Measurements from ENCODE around the gene ZNF462. TPM values are rescaled to one million over a fixed set of nuclear protein-coding genes. Genes with fewer than 3 reads are reported as not detected.

The ZNF462 gene
- total RNA-seq, 1 donor from 2014 or later, result 0.71 TPM

- intact Hi-C loops (cut with micrococcal nuclease), result no loop called here
Observed at GRCh38 chr9:106922026-106922425, 59.1 kb downstream of the ZNF462 start.

DNA sequence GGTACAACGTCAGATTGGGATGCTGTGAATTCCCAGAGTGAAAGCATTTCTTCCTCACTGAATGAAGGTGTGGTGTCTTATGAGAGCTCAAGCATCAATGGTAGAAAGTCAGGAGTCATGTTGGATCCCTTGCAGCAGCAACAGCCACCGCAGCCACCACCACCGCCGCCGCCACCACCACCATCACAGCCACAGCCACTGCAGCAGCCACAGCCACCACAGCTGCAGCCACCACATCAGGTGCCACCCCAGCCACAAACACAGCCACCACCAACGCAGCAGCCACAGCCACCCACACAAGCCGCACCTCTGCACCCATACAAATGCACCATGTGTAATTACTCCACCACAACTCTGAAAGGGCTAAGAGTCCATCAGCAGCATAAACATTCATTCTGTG lies 62.4 kb downstream of the ZNF462 start:
- intact Hi-C loops (cut with micrococcal nuclease), result no loop called here

DNA sequence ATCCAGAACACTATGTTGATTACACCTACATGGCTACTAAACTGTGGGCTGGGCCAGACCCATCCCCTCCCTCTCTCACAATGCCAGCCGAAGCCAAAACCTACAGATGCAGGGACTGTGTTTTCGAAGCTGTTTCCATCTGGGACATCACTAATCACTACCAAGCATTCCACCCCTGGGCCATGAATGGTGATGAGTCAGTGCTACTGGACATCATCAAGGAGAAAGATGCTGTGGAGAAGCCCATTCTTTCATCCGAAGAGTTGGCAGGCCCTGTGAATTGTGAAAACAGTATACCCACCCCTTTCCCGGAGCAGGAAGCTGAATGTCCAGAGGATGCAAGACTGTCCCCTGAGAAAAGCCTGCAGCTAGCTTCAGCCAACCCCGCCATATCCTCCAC lies 65.0 kb downstream of the ZNF462 start:
- intact Hi-C loops (cut with micrococcal nuclease), result no loop called here

DNA sequence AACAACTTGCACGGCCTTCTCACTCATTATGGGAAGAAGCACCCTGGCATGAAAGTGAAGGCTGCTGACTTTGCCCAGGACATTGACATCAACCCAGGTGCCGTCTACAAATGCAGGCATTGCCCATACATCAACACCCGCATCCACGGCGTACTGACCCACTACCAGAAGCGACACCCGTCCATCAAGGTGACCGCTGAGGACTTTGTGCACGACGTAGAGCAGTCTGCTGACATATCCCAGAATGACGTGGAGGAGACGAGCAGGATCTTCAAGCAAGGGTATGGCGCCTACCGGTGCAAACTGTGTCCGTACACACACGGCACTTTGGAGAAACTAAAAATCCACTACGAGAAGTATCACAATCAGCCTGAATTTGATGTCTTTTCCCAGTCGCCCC lies 65.4 kb downstream of the ZNF462 start:
- intact Hi-C loops (cut with micrococcal nuclease), result no loop called here

GRCh38 chr9:106929471-106930177 lies 66.7 kb downstream of the ZNF462 start:
- intact Hi-C loops (cut with micrococcal nuclease), result no loop called here

- intact Hi-C loops (cut with micrococcal nuclease), result no loop called here
Observed at GRCh38 chr9:106930477-106930876, 67.5 kb downstream of the ZNF462 start.

DNA sequence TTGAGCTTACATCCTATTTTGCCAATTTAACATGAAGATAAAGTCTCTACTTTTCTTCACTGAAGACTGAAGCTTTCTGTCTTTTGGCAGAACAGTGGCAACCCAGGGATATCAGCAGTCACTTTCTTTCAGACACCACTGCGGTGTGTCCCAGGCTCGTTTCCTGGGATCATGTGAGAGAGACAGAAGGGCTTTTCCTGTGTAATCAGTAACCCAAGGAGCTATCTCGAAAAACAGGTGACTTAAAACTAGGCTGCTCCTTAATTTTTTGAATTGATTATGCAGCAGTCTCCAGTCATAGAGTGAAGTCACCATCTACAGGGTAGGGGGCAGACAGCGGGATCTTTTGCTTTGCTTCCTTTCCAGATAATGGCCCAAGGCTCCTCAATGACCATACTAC lies 68.5 kb downstream of the ZNF462 start:
- intact Hi-C loops (cut with micrococcal nuclease), result no loop called here

DNA sequence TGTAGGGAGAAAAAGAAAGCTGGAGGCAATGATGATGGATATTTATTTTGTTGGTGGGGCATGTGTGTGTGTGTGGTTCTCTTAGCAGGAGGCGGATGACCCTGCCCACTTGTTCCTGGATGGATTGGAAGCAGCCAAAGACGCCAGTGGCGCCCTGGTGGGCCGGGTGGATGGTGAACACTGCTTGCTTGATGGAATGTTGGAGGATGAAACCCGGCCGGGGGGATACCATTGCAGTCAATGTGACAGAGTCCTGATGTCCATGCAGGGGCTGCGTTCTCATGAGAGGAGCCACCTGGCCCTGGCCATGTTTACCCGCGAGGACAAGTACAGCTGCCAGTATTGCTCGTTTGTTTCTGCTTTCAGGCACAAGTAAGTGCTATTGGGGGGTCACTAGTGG lies 69.2 kb downstream of the ZNF462 start:
- intact Hi-C loops (cut with micrococcal nuclease), result no loop called here

- intact Hi-C loops (cut with micrococcal nuclease), result no loop called here
Observed at GRCh38 chr9:106932675-106933074, 69.7 kb downstream of the ZNF462 start.

DNA sequence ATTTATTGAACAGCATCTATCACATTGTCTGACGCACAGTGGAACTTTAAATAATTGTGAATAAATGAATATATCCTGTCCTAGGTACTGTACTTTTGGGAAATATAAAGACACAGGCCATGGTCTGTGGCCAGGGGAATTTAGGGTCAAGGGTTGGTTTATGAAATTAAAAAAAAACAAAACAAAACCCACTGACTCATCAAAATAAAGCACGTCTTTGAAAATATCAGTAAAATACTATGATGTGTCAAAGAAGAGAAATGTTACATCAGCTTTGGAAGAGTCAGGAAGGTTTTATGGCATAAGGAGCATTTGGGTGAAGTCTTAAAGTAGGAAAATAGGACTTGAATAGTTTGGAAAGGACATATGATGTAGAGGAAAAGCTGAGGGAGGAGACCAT lies 70.5 kb downstream of the ZNF462 start:
- intact Hi-C loops (cut with micrococcal nuclease), result no loop called here

- intact Hi-C loops (cut with micrococcal nuclease), result no loop called here
Observed at GRCh38 chr9:106934442-106935238, 71.7 kb downstream of the ZNF462 start.

DNA sequence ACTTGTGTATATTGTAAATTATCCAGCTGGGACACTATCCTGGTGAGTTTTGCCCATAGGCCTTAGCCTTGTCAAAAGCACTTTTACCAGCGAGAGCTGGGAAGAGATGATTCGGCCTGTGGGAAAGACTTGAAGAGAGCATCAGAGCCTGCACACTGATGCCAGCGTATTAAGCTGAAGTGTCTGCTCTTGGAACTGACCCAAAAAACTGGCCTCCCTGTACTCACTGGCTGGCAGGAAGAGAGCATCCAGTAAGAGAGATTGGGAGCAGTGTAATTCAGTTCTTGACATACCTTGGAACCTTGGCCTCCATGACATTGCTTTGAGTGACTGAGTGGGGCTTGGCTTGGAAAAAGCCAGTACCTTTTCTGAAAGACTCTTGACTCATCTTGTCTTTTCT lies 73.7 kb downstream of the ZNF462 start:
- intact Hi-C loops (cut with micrococcal nuclease), result no loop called here

DNA sequence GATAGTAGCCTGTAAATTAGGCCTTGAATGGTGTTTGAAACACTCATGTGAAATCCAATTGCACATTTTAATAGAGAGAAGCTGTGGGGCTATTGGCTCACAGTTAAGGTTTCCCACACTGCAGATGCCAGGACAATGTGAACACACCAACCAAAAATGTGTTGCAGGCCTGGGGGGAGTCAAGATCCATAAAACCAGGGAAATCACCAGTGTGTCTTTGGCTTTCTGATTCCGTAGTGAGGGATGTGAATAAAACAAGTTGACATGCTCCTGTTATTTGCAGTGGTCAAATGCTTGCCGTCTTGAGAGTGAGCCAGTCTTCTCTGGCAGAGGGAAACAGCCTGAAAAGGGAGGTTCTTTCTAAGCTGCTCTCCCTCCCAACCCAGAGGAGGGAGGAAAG lies 79.0 kb downstream of the ZNF462 start:
- intact Hi-C loops (cut with micrococcal nuclease), result no loop called here

DNA sequence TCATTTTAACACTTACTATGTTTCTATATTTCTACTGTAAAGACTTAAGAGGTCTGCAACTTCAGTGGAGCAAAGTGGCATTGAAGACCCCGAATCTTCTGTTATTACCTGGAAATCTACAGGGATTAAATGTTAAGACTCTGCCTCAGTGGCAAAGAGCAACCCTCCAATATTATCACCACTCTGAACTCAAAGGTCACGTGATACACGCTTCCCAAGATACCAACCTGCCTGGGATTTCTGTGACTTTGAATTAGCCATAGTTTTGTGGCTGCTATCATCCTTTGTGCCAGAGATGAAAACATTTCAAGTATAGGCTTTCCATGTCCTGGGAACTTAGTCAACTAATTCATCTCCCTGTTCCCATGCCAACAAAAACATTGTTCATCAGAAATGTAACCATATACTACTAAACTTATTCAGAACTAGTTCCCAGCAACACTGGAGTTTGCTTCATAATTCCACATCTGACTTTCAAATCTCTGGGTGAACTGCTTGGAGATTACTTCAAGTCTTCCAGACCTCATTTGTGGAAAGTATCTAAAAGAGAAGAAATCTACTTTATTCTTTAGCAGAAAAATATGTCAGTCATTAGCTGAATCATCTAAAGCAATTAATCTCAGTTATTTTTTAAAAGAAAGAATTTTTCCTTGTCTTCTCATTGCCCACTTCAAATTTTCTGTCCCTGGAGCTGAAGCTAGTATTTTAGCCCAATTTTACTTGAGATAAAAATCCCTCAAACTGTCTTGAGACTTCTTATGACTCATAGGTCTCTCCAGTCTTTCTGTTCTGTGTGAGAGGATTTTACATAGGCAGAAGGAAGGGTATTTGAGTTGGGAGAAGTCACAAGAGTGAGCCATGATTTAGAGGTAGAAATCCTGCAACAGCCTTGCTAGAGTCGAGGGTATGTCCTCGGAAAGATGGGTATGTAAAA lies 83.0 kb downstream of the ZNF462 start:
- intact Hi-C loops (cut with micrococcal nuclease), result no loop called here

DNA sequence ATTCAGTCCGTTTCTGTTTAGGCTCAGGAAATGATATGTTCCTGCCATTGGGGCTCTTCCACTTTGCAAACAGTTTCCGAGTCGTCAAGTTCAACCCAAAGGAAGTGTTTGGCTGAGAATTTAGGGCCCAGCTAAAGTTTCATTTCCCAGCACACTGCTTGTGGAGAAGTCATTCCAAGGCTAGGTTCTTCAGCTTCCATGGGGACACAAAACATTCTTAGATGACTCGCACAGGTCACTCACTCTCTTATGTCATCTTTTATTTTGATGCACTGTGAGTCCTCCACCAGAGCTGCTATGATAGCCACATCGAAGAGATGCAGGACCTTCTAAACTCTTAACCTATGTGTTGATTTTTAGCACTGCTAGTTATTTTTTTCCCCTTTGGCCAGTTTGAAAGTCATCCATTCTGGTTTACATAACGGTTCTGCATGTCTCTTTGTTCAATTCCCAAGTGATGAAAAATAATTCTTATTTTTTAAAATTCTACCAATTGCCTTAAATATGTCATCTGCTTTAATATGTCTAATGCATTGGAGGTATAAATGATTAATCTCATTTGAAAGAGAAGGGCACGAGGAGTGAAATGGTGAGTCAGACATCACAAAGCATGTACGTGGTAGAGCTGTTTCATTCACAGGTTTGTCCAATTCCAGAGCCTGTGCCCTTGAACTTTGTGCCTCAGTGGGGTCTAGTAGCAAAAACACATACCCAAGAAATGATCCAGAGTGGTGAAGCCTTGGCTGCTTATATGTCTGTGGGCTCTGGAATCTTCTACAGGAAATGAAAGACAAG lies 84.3 kb downstream of the ZNF462 start:
- intact Hi-C loops (cut with micrococcal nuclease), result no loop called here

DNA sequence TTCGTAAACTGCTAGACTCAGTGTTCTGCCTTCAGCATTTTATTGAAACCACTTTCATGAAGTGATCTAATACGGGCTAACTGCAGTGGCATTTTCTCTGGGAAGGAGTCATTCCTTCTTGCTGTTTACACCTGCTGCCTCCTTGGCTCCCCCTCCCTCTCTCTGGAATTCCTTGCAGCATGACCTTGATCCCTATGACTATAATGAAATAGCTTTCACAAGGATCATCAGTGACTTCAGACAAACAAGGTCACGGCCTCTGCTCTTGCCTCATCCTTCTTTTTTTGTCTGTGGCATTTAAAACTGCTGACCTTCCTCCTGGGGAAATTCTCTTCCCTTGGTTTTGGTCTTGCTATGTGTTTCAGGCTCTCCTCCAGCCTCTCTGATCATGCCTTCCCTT lies 90.2 kb downstream of the ZNF462 start:
- intact Hi-C loops (cut with micrococcal nuclease), result no loop called here

DNA sequence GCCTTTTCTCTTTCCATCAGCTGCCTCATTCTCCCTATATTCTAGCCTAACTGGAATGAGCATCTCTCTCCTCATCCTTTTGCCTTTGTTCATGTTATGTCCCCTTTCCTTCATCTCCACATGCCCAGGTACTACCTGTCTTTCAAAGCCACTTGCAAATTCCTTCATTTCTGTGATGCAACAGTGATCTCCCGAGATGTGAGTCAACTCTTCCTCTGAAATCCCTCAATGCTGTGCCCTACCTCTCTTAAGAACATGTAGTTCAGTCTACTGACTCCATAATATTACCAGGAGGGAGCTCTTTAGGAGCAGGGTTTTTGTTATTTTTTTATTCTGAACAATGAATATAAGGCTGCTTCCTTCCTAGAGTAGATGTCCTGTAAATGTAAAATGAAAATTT lies 91.6 kb downstream of the ZNF462 start:
- intact Hi-C loops (cut with micrococcal nuclease), result no loop called here

DNA sequence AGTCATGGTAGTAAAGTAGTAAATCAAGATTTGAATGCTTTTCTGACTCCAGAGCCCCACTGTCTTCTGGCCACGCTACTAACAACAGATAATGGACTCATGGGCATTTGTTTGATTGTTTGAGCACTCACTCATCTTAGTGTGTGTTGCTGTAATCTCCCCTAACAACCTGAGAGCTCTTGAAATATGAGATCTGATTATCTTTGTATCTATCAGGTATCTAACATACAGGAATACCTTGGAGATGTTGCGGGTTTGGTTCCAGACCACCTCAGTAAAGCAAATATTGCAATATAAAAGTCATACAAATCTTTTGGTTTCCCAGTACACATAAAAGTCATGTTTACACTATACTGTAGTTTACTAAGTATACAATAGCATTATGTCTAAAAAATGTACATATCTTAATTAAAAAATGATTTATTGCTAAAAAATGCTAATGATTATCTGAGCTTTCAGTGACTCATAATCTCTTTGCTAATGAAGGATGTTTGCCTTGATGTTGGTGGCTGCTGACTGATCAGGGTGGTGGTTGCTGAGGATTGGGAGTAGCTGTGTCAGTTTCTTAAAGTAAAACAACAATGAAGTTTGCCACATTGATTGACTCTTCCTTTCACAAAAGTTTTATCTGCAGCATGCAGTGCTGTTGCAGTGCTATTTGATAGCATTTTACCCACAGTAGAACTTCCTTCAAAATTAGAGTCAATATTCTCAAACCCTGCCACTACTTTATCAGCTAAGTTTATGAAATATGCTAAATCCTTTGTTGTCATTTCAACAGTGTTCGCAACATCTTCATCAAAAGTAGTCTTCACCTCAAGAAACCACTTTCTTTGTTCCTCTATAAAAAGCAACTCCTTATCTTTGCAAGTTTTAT lies 92.2 kb downstream of the ZNF462 start:
- intact Hi-C loops (cut with micrococcal nuclease), result no loop called here

GRCh38 chr9:106956971-106957370 lies 94.0 kb downstream of the ZNF462 start:
- intact Hi-C loops (cut with micrococcal nuclease), result no loop called here
